OCI-LY7 (cell line): ENCODE data around the gene NR2F2. TPM values are rescaled to one million over a fixed set of nuclear protein-coding genes. Genes with fewer than 3 reads are reported as not detected.

Source experiments
- BruUV-seq: library from RNA; stranded (reverse); fragments of 400-500 nt; replicated peaks from 2 replicates; lab custom pipeline; 2021; lab: Mats Ljungman, UMichigan
- CTCF ChIA-PET: fragments of 300-600 bp; sonication (Branson Sonifier 250); formaldehyde crosslinking; loops from one replicate; lab custom pipeline; 2022; ENCODE audit warnings: antibody characterized with exemption; ENCODE audit not compliant: unreplicated experiment; lab: Charles Lee
- POLR2A ChIA-PET: fragments of 300-600 bp; sonication (Branson Sonifier 250); formaldehyde crosslinking; loops from one replicate; lab custom pipeline; 2022; ENCODE audit warnings: antibody characterized with exemption; lab: Charles Lee
- DNase-seq: peaks from one replicate; pipeline ENCODE4 v3.0.0-alpha.2; 2015; ENCODE audit warnings: low spot score
- H2AFZ ChIP-seq: fragments of 200-600 bp; sonication (generic), shearing (Covaris generic); 2 replicates; pipeline ENCODE4 v1.6.1; 2014; ENCODE audit warnings: mild to moderate bottlenecking, antibody characterized with exemption, low read length, moderate library complexity
- H3K27ac ChIP-seq: fragments of 200-600 bp; sonication (generic); 2 replicates; pipeline ENCODE4 v1.5.1; 2014; ENCODE audit warnings: mixed run types, low read depth, mild to moderate bottlenecking, moderate library complexity, low read length, inconsistent platforms; ENCODE audit not compliant: poor library complexity, severe bottlenecking
- H3K36me3 ChIP-seq: fragments of 200-600 bp; sonication (generic); 2 replicates; pipeline ENCODE4 v1.6.1; 2014; ENCODE audit warnings: mild to moderate bottlenecking, antibody characterized with exemption, low read length, moderate library complexity, mixed read lengths; ENCODE audit not compliant: insufficient read depth
- H3K4me1 ChIP-seq: fragments of 200-600 bp; sonication (generic); 2 replicates; pipeline ENCODE4 v1.5.1; 2014; ENCODE audit warnings: mild to moderate bottlenecking, low read length; ENCODE audit not compliant: insufficient read depth, poor library complexity, severe bottlenecking
- H3K4me2 ChIP-seq: fragments of 200-600 bp; sonication (generic); 2 replicates; pipeline ENCODE4 v1.6.1; 2014; ENCODE audit warnings: mild to moderate bottlenecking, low read length
- H3K4me3 ChIP-seq: fragments of 200-600 bp; sonication (generic); 2 replicates; pipeline ENCODE4 v1.5.1; 2014; ENCODE audit warnings: mild to moderate bottlenecking, low read depth, low read length; ENCODE audit not compliant: poor library complexity, severe bottlenecking
- H3K79me2 ChIP-seq: fragments of 200-600 bp; sonication (generic); 2 replicates; pipeline ENCODE4 v1.6.1; 2016; ENCODE audit warnings: low read depth, mild to moderate bottlenecking, low read length, moderate library complexity, mixed read lengths; ENCODE audit not compliant: insufficient read depth
- H3K9me2 ChIP-seq: fragments of 200-600 bp; sonication (generic); 2 replicates; pipeline ENCODE4 v1.6.1; 2016; ENCODE audit warnings: mild to moderate bottlenecking, low read length, mixed read lengths; ENCODE audit not compliant: insufficient read depth
- H3K9me3 ChIP-seq: fragments of 200-600 bp; sonication (generic); 2 replicates; pipeline ENCODE4 v1.6.1; 2014; ENCODE audit warnings: mild to moderate bottlenecking, mixed run types, low read length, mixed read lengths
- H4K20me1 ChIP-seq: fragments of 200-600 bp; sonication (generic); 2 replicates; pipeline ENCODE4 v1.6.1; 2014; ENCODE audit warnings: mild to moderate bottlenecking, antibody characterized with exemption, low read length, moderate library complexity, mixed read lengths; ENCODE audit not compliant: insufficient read depth
- EZH2phosphoT487 ChIP-seq: fragments of 200-600 bp; sonication (generic); IDR thresholded peaks from 2 replicates; pipeline ENCODE4 v1.6.1; 2018; ENCODE audit warnings: low read depth, borderline replicate concordance, mild to moderate bottlenecking, mixed run types, antibody characterized with exemption, low read length, moderate library complexity, mixed read lengths
- intact Hi-C: fragments of 100-400 bp; cut with micrococcal nuclease; formaldehyde crosslinking; loops from one replicate; pipeline ENCODE4 v1.10.0; 2022; ENCODE audit not compliant: unreplicated experiment
- total RNA-seq, 2 experiments: library from RNA; depleted of rRNA in 1 of 2; stranded (reverse); fragments of >200 nt in 1 of 2; shearing (Covaris generic) in 1 of 2; gene quantifications; 2 replicates each; pipeline ENCODE4 v1.2.3, GENCODE V29; 2014 to 2022
- TF ChIP-seq, protein P1 (sequence below): fragments of 200-600 bp; sonication (generic); conservative IDR thresholded peaks from 2 replicates; pipeline ENCODE4 v1.5.1; 2014; ENCODE audit warnings: mild to moderate bottlenecking, antibody characterized with exemption, low read length, moderate library complexity, mixed read lengths

NR2F2 gene
- total RNA-seq, 2 experiments from 2014 or later: not detected

DNA sequence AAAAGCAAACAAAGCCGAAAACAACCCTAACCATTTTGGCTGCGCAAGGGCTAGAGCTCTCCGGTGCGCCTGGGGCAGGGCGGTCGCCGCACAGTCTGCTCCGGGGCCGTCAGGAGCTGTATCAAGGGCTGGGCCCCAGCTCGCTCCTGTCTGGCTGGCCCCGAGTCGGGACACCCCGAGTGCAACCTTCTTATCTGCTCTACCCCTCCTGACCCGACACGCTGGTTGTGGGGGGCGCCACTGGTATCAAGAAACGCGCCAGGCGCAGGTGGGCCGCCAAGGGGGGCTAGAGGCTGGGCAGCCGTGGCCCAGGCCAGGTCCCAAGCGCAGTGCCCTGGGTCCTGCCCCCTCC is 36.0 kb downstream of the NR2F2 start:
- Histone ChIP-seq H2AFZ (no peak overlapping the region), H3K27ac (no peak overlapping the region), H3K4me3 (no peak overlapping the region), H4K20me1 (no peaks in the 10 kb centered on the region), H3K36me3 (no peaks in the 10 kb centered on the region), H3K4me1 (no peaks in the 10 kb centered on the region), H3K4me2 (no peak overlapping the region), H3K79me2 (no peaks in the 10 kb centered on the region), H3K9me2 (no peaks in the 10 kb centered on the region), H3K9me3 (no peaks in the 10 kb centered on the region)
- DNase-seq: no peak
- ChIA-PET POLR2A (no interaction called here), CTCF (no interaction called here)
- TF ChIP-seq, protein P1, sequence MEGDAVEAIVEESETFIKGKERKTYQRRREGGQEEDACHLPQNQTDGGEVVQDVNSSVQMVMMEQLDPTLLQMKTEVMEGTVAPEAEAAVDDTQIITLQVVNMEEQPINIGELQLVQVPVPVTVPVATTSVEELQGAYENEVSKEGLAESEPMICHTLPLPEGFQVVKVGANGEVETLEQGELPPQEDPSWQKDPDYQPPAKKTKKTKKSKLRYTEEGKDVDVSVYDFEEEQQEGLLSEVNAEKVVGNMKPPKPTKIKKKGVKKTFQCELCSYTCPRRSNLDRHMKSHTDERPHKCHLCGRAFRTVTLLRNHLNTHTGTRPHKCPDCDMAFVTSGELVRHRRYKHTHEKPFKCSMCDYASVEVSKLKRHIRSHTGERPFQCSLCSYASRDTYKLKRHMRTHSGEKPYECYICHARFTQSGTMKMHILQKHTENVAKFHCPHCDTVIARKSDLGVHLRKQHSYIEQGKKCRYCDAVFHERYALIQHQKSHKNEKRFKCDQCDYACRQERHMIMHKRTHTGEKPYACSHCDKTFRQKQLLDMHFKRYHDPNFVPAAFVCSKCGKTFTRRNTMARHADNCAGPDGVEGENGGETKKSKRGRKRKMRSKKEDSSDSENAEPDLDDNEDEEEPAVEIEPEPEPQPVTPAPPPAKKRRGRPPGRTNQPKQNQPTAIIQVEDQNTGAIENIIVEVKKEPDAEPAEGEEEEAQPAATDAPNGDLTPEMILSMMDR: no peak
- TF ChIP-seq EZH2phosphoT487: no peak
- BruUV-seq: no TSS peak
- intact Hi-C loops: no loop called here

DNA sequence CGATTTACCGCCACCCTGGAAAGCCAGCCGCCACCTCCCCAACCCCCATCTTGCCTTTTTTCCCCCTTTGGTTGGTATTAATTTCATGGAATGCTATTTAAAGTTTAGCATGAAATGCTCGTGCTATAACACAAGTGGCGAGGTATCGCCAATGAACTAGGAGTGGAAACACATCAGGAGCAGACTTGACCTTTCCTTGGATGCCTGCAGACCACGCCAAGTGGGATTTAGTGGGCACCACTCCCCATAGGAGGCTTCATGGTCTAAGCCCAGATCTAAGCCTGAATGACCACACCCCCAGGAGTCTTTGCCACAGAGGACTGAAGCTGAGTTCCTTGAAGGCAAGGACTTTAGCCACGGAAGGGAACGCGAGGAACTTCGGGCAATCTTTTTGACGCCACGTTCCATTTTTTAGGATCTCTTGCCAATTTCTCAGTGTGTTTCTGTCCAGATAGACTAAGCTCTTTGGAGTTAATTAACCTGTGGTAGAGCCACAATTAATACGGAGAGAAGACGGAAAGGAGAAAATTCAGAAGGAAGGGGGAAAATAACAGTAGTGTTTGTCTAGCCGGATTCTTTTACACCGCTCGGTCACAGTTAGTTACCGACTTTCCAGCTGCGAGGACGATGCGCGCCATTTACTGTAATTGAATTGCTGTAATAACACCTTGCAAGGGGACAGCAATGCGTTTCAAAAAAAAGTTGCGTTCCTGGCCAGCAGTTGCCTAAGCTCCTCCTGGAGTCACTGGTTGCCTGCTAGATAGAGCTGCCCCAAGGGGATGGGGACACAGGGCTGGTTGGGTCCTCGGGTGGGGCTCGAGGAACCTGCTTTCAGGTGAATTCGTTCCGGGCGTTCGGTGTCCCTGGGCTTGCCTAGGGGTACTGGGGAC is 37.1 kb downstream of the NR2F2 start:
- no peak overlapping the region for H3K4me3 ChIP-seq
- no peak overlapping the region for H2AFZ ChIP-seq
- no peak for DNase-seq
- no peak overlapping the region for H3K4me2 ChIP-seq
- H3K4me1 ChIP-seq: no peaks in the 10 kb centered on the region
- H3K9me2 ChIP-seq: no peaks in the 10 kb centered on the region
- no peaks in the 10 kb centered on the region for H3K9me3 ChIP-seq
- ChIA-PET CTCF (no interaction called here), POLR2A (no interaction called here)
- no peaks in the 10 kb centered on the region for H3K36me3 ChIP-seq
- BruUV-seq: no TSS peak
- H3K27ac ChIP-seq: no peak overlapping the region
- intact Hi-C loops: no loop called here
- TF ChIP-seq, protein P1: no peak
- no peak for TF ChIP-seq EZH2phosphoT487
- no peaks in the 10 kb centered on the region for H4K20me1 ChIP-seq
- H3K79me2 ChIP-seq: no peaks in the 10 kb centered on the region

- ChIA-PET POLR2A (interaction anchor here (0.6 kb wide), 2 partner anchors 33 to 82 kb away, joined by 3 read pairs; no protein-coding TSS in a partner anchor), CTCF (no interaction called here)
- no peak for DNase-seq
- Histone ChIP-seq H3K4me2 (no peak overlapping the region), H2AFZ (no peak overlapping the region), H3K36me3 (no peaks in the 10 kb centered on the region), H3K9me2 (no peaks in the 10 kb centered on the region), H3K4me1 (no peaks in the 10 kb centered on the region), H3K79me2 (no peaks in the 10 kb centered on the region), H4K20me1 (no peaks in the 10 kb centered on the region), H3K27ac (no peak overlapping the region), H3K4me3 (no peak overlapping the region), H3K9me3 (no peaks in the 10 kb centered on the region)
- no TSS peak for BruUV-seq
- no peak for TF ChIP-seq EZH2phosphoT487
- TF ChIP-seq, protein P1: no peak
- intact Hi-C loops: no loop called here
Measured at GRCh38 chr15:96369351-96369750, 38.9 kb downstream of the NR2F2 start.
